Measurements from ENCODE around the gene KCNK13.

The KCNK13 gene

DNA sequence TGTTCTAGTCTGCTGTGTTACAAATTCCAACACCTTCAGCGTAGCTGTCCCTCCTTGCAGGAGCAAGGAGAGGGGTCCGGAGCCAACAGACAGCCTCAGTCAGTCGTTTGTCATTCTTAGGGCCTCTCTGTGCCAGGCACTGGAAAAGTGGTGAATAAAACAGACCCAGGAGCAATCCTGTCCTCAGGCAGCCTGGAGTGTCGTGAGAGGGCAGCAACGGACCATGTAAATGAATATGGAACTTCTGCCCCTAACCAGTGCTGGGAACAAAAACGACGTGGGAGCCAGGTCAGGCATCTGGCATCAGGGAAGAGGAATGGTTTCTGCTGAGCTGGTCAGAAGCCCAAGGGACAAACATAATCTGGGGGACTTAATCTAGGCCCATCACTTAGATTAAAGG lies 129.8 kb downstream of the KCNK13 start:
- TF ChIP-seq, protein P1, sequence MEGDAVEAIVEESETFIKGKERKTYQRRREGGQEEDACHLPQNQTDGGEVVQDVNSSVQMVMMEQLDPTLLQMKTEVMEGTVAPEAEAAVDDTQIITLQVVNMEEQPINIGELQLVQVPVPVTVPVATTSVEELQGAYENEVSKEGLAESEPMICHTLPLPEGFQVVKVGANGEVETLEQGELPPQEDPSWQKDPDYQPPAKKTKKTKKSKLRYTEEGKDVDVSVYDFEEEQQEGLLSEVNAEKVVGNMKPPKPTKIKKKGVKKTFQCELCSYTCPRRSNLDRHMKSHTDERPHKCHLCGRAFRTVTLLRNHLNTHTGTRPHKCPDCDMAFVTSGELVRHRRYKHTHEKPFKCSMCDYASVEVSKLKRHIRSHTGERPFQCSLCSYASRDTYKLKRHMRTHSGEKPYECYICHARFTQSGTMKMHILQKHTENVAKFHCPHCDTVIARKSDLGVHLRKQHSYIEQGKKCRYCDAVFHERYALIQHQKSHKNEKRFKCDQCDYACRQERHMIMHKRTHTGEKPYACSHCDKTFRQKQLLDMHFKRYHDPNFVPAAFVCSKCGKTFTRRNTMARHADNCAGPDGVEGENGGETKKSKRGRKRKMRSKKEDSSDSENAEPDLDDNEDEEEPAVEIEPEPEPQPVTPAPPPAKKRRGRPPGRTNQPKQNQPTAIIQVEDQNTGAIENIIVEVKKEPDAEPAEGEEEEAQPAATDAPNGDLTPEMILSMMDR (IDR thresholded peaks at IDR 0.05; ENCODE audit: borderline replicate concordance, extremely low read depth, low read length, poor library complexity, severe bottlenecking) = no peak
- no peak for TF ChIP-seq EZH2 (IDR thresholded peaks at IDR 0.05; ENCODE audit: borderline replicate concordance, low read depth, low read length, severe bottlenecking)
- H3K4me3 ChIP-seq (ENCODE audit: low read depth in 1 of 2, low read length in 2 of 2) = no peak overlapping the region
- no peak for ATAC-seq (ENCODE audit: insufficient read depth, low read depth)
- H3K36me3 ChIP-seq (ENCODE audit: insufficient read depth, low read length) = no peaks in the 10 kb centered on the region
- H3K9me3 ChIP-seq (ENCODE audit: insufficient read depth, low read length, severe bottlenecking) = no peaks in the 10 kb centered on the region
- H4K20me1 ChIP-seq (ENCODE audit: insufficient read depth, low read length) = no peaks in the 10 kb centered on the region
- H3K4me2 ChIP-seq (ENCODE audit: insufficient read depth, low read length) = no peak overlapping the region
- no peaks in the 10 kb centered on the region for H3K4me1 ChIP-seq (ENCODE audit: insufficient read depth, low read length)
- DNase-seq = no peak
- no peak overlapping the region for H3K27ac ChIP-seq (ENCODE audit: low read length)
- H3K79me2 ChIP-seq (ENCODE audit: insufficient read depth, low read length) = no peaks in the 10 kb centered on the region
- no peak overlapping the region for H2AFZ ChIP-seq (ENCODE audit: low read depth, low read length)
- H3K9ac ChIP-seq (ENCODE audit: low read depth, low read length) = no peak overlapping the region
- H3K27me3 ChIP-seq (ENCODE audit: insufficient read depth, low read length, poor library complexity) = peaks cover 3% of the 10 kb centered on the region

DNA sequence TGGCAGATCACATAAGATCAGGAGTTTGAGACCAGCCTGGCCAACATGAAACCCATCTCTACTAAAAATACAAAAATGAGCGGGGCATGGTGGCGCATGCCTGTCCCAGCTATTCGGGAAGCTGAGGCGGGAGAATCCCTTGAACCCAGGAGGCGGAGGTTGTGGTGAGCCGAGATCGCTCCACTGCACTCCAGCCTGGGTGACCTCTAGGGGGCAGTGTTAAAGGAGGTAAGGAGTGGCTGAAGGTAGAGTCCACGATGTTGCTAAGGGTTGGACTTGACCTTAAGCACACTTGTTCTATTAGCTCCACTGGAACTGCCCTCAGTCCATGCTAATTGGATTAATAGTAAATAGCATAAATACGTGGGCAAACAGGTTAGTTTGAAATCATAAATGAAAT lies 132.1 kb downstream of the KCNK13 start:
- H3K36me3 ChIP-seq (ENCODE audit: insufficient read depth, low read length) = no peaks in the 10 kb centered on the region
- peaks cover 3% of the 10 kb centered on the region for H3K27me3 ChIP-seq (ENCODE audit: insufficient read depth, low read length, poor library complexity)
- H3K27ac ChIP-seq (ENCODE audit: low read length) = no peak overlapping the region
- H4K20me1 ChIP-seq (ENCODE audit: insufficient read depth, low read length) = no peaks in the 10 kb centered on the region
- no peaks in the 10 kb centered on the region for H3K9me3 ChIP-seq (ENCODE audit: insufficient read depth, low read length, severe bottlenecking)
- no peak overlapping the region for H3K4me2 ChIP-seq (ENCODE audit: insufficient read depth, low read length)
- no peak for ATAC-seq (ENCODE audit: insufficient read depth, low read depth)
- no peak overlapping the region for H3K9ac ChIP-seq (ENCODE audit: low read depth, low read length)
- no peaks in the 10 kb centered on the region for H3K4me1 ChIP-seq (ENCODE audit: insufficient read depth, low read length)
- H2AFZ ChIP-seq (ENCODE audit: low read depth, low read length) = no peak overlapping the region
- H3K79me2 ChIP-seq (ENCODE audit: insufficient read depth, low read length) = no peaks in the 10 kb centered on the region
- TF ChIP-seq, protein P1 (IDR thresholded peaks at IDR 0.05; ENCODE audit: borderline replicate concordance, extremely low read depth, low read length, poor library complexity, severe bottlenecking) = peak; percentile 58
- TF ChIP-seq EZH2 (IDR thresholded peaks at IDR 0.05; ENCODE audit: borderline replicate concordance, low read depth, low read length, severe bottlenecking) = no peak
- H3K4me3 ChIP-seq (ENCODE audit: low read depth in 1 of 2, low read length in 2 of 2) = no peak overlapping the region
- peak; percentile 16 for DNase-seq

DNA sequence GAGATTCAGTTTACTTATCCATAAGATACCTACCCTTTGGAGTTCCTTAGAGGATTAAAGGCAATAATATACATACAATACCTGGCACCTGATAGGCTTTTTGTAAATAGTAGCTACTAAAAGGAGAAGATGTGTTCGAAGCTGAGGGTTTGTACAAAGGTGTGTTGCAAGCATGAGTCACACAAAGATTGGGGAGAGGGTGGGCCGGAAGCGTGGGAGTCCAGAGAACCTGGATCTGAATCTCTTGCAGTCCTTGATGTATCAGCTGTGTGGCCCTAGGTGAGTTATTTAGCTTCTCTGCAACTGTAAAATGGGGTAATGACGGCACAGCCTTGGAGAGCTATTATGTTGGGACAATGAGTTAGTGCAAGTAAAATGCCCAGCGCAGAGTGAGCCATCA lies 132.9 kb downstream of the KCNK13 start:
- ATAC-seq (ENCODE audit: insufficient read depth, low read depth) = no peak

More for the DNA sequence above, 132.9 kb downstream of the KCNK13 start:
- Histone ChIP-seq H3K4me1 (ENCODE audit: insufficient read depth, low read length) (no peaks in the 10 kb centered on the region), H3K27me3 (ENCODE audit: insufficient read depth, low read length, poor library complexity) (peaks cover 3% of the 10 kb centered on the region), H3K79me2 (ENCODE audit: insufficient read depth, low read length) (no peaks in the 10 kb centered on the region), H2AFZ (ENCODE audit: low read depth, low read length) (no peak overlapping the region), H3K9me3 (ENCODE audit: insufficient read depth, low read length, severe bottlenecking) (no peaks in the 10 kb centered on the region), H3K9ac (ENCODE audit: low read depth, low read length) (no peak overlapping the region), H3K4me3 (ENCODE audit: low read depth in 1 of 2, low read length in 2 of 2) (no peak overlapping the region), H3K36me3 (ENCODE audit: insufficient read depth, low read length) (no peaks in the 10 kb centered on the region), H3K27ac (ENCODE audit: low read length) (no peak overlapping the region), H3K4me2 (ENCODE audit: insufficient read depth, low read length) (no peak overlapping the region), H4K20me1 (ENCODE audit: insufficient read depth, low read length) (no peaks in the 10 kb centered on the region)
- no peak for TF ChIP-seq EZH2 (IDR thresholded peaks at IDR 0.05; ENCODE audit: borderline replicate concordance, low read depth, low read length, severe bottlenecking)
- TF ChIP-seq, protein P1 (IDR thresholded peaks at IDR 0.05; ENCODE audit: borderline replicate concordance, extremely low read depth, low read length, poor library complexity, severe bottlenecking) = no peak
- DNase-seq = no peak

Data from DND-41 (cell line).